H9 (cell line): ENCODE results near the gene MRPL40. TPM values are rescaled to one million over a fixed set of nuclear protein-coding genes. Genes with fewer than 3 reads are reported as not detected.

Experiments
- DNase-seq: peaks from one replicate; pipeline ENCODE4 v3.0.0-alpha.2; 2017
- H2AFZ ChIP-seq: one replicate; pipeline ENCODE4 v1.6.1; 2013; ENCODE audit warnings: mild to moderate bottlenecking, low read length, control low read depth, moderate library complexity
- H2AK5ac ChIP-seq: 2 replicates; pipeline ENCODE4 v1.6.1; 2013; ENCODE audit warnings: low read length, control low read depth, mixed read lengths; ENCODE audit not compliant: insufficient read length
- H2BK120ac ChIP-seq: one replicate; pipeline ENCODE4 v1.6.1; 2013; ENCODE audit warnings: low read depth, mild to moderate bottlenecking, low read length, control low read depth, inconsistent platforms; ENCODE audit not compliant: poor library complexity, severe bottlenecking
- H2BK12ac ChIP-seq: 2 replicates; pipeline ENCODE4 v1.6.1; 2013; ENCODE audit warnings: low read length, control low read depth, mixed read lengths, low read depth; ENCODE audit not compliant: insufficient read length
- H2BK15ac ChIP-seq: 2 replicates; pipeline ENCODE4 v1.6.1; 2013; ENCODE audit warnings: low read depth, low read length, control low read depth
- H2BK20ac ChIP-seq: one replicate; pipeline ENCODE4 v1.6.1; 2013; ENCODE audit warnings: low read depth, mild to moderate bottlenecking, low read length, control low read depth, inconsistent platforms; ENCODE audit not compliant: poor library complexity, severe bottlenecking
- H2BK5ac ChIP-seq: 2 replicates; pipeline ENCODE4 v1.6.1; 2013; ENCODE audit warnings: low read length, control low read depth, mixed read lengths; ENCODE audit not compliant: insufficient read length
- H3K14ac ChIP-seq: 2 replicates; pipeline ENCODE4 v1.6.1; 2013; ENCODE audit warnings: low read length, control low read depth; ENCODE audit not compliant: insufficient read depth
- H3K18ac ChIP-seq: 2 replicates; pipeline ENCODE4 v1.6.1; 2013; ENCODE audit warnings: low read depth, mild to moderate bottlenecking, mixed read lengths, low read length, control low read depth; ENCODE audit not compliant: insufficient read length
- H3K23ac ChIP-seq: 2 replicates; pipeline ENCODE4 v1.6.1; 2013; ENCODE audit warnings: low read length, control low read depth, mixed read lengths, low read depth; ENCODE audit not compliant: insufficient read length
- H3K23me2 ChIP-seq: 2 replicates; pipeline ENCODE4 v1.6.1; 2013; ENCODE audit warnings: low read depth, mild to moderate bottlenecking, mixed read lengths, low read length, control low read depth; ENCODE audit not compliant: insufficient read length, poor library complexity, severe bottlenecking
- H3K27ac ChIP-seq: 2 replicates; pipeline ENCODE4 v1.5.1; 2013; ENCODE audit warnings: low read length, control low read depth, mixed read lengths, low read depth; ENCODE audit not compliant: insufficient read length
- H3K27me3 ChIP-seq: 2 replicates; pipeline ENCODE4 v1.6.1; 2013; ENCODE audit warnings: low read length, control low read depth, inconsistent platforms; ENCODE audit not compliant: insufficient read depth
- H3K4ac ChIP-seq: 2 replicates; pipeline ENCODE4 v1.6.1; 2013; ENCODE audit warnings: low read depth, mild to moderate bottlenecking, control low read depth, inconsistent platforms, low read length, moderate library complexity
- H3K4me1 ChIP-seq: 2 replicates; pipeline ENCODE4 v1.6.1; 2013; ENCODE audit warnings: low read length, control low read depth, inconsistent platforms; ENCODE audit not compliant: insufficient read depth
- H3K4me2 ChIP-seq: 2 replicates; pipeline ENCODE4 v1.6.1; 2013; ENCODE audit warnings: low read length, control low read depth, mixed read lengths; ENCODE audit not compliant: insufficient read length, insufficient read depth
- H3K56ac ChIP-seq: 2 replicates; pipeline ENCODE4 v1.6.1; 2013; ENCODE audit warnings: low read depth, mild to moderate bottlenecking, mixed read lengths, low read length, control low read depth; ENCODE audit not compliant: insufficient read length
- H3K79me1 ChIP-seq: 2 replicates; pipeline ENCODE4 v1.6.1; 2013; ENCODE audit warnings: low read depth, mild to moderate bottlenecking, moderate library complexity, low read length, control low read depth, inconsistent platforms; ENCODE audit not compliant: insufficient read depth, poor library complexity, severe bottlenecking
- H3K79me2 ChIP-seq: 2 replicates; pipeline ENCODE4 v1.6.1; 2013; ENCODE audit warnings: low read length, control low read depth, inconsistent platforms; ENCODE audit not compliant: insufficient read depth
- H3K9ac ChIP-seq: 2 replicates; pipeline ENCODE4 v1.6.1; 2013; ENCODE audit warnings: low read length, control low read depth, mixed read lengths; ENCODE audit not compliant: insufficient read length; ENCODE audit errors: extremely low read depth
- H3K9me3 ChIP-seq: one replicate; pipeline ENCODE4 v1.6.1; 2013; ENCODE audit warnings: low read depth, low read length, inconsistent platforms; ENCODE audit not compliant: control insufficient read depth
- H3T11ph ChIP-seq: one replicate; pipeline ENCODE4 v1.6.1; 2013; ENCODE audit warnings: mild to moderate bottlenecking, low read length, control low read depth, inconsistent platforms
- H4K20me1 ChIP-seq: one replicate; pipeline ENCODE4 v1.6.1; 2013; ENCODE audit not compliant: control insufficient read depth, insufficient read length, insufficient read depth
- H4K5ac ChIP-seq: 2 replicates; pipeline ENCODE4 v1.6.1; 2013; ENCODE audit warnings: low read depth, mild to moderate bottlenecking, mixed read lengths, low read length, control low read depth; ENCODE audit not compliant: insufficient read length
- H4K8ac ChIP-seq: replicated peaks from 2 replicates; pipeline ENCODE4 v1.6.1; 2013; ENCODE audit warnings: low read length, control low read depth, mixed read lengths, low read depth; ENCODE audit not compliant: insufficient read length
- H4K91ac ChIP-seq: 2 replicates; pipeline ENCODE4 v1.6.1; 2013; ENCODE audit warnings: low read depth, mild to moderate bottlenecking, moderate library complexity, mixed read lengths, low read length, control low read depth; ENCODE audit not compliant: insufficient read length
- H3K27ac Mint-ChIP-seq, 3 experiments: 2 replicates in 2 of 3; 3 replicates in 1 of 3; pipeline ENCODE4 v1.8.0; 2020 to 2021; ENCODE audit warnings: mixed read lengths in 3 of 3, mild to moderate bottlenecking in 1 of 3, moderate library complexity in 1 of 3
- H3K27me3 Mint-ChIP-seq: 2 replicates; pipeline ENCODE4 v1.8.0; 2021; ENCODE audit warnings: low read depth, mild to moderate bottlenecking, moderate library complexity, mixed read lengths
- H3K36me3 Mint-ChIP-seq, 3 experiments: 2 replicates in 2 of 3; 3 replicates in 1 of 3; pipeline ENCODE4 v1.8.0; 2020 to 2021; ENCODE audit warnings: low read depth in 3 of 3, mixed read lengths in 3 of 3; ENCODE audit not compliant: insufficient read depth in 1 of 3
- H3K4me1 Mint-ChIP-seq, 2 experiments: 2 replicates each; pipeline ENCODE4 v1.8.0; 2020; ENCODE audit warnings: mixed read lengths in 2 of 2
- H3K4me3 Mint-ChIP-seq, 2 experiments: 2 replicates in 1 of 2; 3 replicates in 1 of 2; pipeline ENCODE4 v1.8.0; 2020 to 2021; ENCODE audit warnings: mild to moderate bottlenecking in 2 of 2, mixed read lengths in 2 of 2, moderate library complexity in 1 of 2
- H3K9me3 Mint-ChIP-seq, 2 experiments: 2 replicates in 1 of 2; 3 replicates in 1 of 2; pipeline ENCODE4 v1.8.0; 2020; ENCODE audit warnings: mild to moderate bottlenecking in 2 of 2, mixed read lengths in 2 of 2, moderate library complexity in 1 of 2
- WGBS: extraction: QIAGEN DNeasy Blood & Tissue Kit; methylation state at CpG from one replicate; pipeline ENCODE4 v1.1.7; 2013; ENCODE audit warnings: missing lambda C conversion rate, low lambda C conversion rate, mixed read lengths; ENCODE audit not compliant: insufficient read length; ENCODE audit errors: extremely low coverage; 5-methylcytosine and 5-hydroxymethylcytosine counted together
- total RNA-seq: library from RNA; stranded (reverse); gene quantifications from 2 replicates; pipeline ENCODE4 v1.2.1, GENCODE V29; 2021
- TF ChIP-seq, protein P1 (sequence below): fragments of 200-600 bp; sonication (generic); conservative IDR thresholded peaks from 3 replicates; pipeline ENCODE4 v1.8.0; 2021; ENCODE audit warnings: antibody characterized with exemption, mild to moderate bottlenecking

Gene MRPL40
- total RNA-seq, 1 experiment from 2014 or later: 15.2 TPM

DNA sequence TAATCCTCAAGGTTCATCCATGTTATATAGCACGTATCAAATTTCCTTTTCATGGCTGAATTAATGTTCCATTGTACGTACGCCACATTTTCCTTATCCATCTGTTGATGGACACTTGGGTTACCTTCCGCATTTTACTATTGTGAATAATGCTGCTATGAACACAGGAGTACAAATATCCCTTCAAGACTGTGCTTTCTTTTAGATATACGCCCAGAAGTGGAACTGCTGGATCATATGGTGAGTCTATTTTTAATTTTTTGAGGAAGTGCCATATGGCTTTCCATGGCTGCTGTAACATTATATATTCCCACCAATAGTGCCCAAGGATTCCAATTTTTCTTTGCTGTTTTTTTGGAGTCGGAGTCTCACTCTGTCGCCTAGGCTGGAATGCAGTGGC, 6.0 kb downstream of the MRPL40 start:
- Histone ChIP-seq H3K23ac (no peak overlapping the region), H2AFZ (no peak overlapping the region), H3K27me3 (no peaks in the 10 kb centered on the region), H3K23me2 (no peaks in the 10 kb centered on the region), H2BK20ac (no peak overlapping the region), H3K79me2 (no peaks in the 10 kb centered on the region), H3K79me1 (no peaks in the 10 kb centered on the region), H3K56ac (no peak overlapping the region), H3K18ac (no peak overlapping the region), H3K9ac (no peak overlapping the region), H4K8ac (no peak overlapping the region), H3K14ac (no peak overlapping the region), H2BK120ac (no peak overlapping the region), H4K5ac (no peak overlapping the region), H3K4ac (no peak overlapping the region), H2BK15ac (no peak overlapping the region), H2BK12ac (no peak overlapping the region), H3K9me3 (no peaks in the 10 kb centered on the region), H4K91ac (no peak overlapping the region), H2BK5ac (no peak overlapping the region), H3T11ph (no peak overlapping the region), H3K4me1 (no peaks in the 10 kb centered on the region), H4K20me1 (no peaks in the 10 kb centered on the region), H3K4me2 (no peak overlapping the region), H2AK5ac (no peak overlapping the region), H3K27ac (no peak overlapping the region)
- H3K27me3 Mint-ChIP-seq: no peaks in the 10 kb centered on the region
- no peak overlapping the region for H3K27ac Mint-ChIP-seq
- peaks cover 0 to 3% of the 10 kb centered on the region in 2 experiments; a peak in 1 of 4 replicates for H3K4me1 Mint-ChIP-seq
- WGBS: no CpG with 5 or more reads among the region's 7 CpGs
- TF ChIP-seq, protein P1, sequence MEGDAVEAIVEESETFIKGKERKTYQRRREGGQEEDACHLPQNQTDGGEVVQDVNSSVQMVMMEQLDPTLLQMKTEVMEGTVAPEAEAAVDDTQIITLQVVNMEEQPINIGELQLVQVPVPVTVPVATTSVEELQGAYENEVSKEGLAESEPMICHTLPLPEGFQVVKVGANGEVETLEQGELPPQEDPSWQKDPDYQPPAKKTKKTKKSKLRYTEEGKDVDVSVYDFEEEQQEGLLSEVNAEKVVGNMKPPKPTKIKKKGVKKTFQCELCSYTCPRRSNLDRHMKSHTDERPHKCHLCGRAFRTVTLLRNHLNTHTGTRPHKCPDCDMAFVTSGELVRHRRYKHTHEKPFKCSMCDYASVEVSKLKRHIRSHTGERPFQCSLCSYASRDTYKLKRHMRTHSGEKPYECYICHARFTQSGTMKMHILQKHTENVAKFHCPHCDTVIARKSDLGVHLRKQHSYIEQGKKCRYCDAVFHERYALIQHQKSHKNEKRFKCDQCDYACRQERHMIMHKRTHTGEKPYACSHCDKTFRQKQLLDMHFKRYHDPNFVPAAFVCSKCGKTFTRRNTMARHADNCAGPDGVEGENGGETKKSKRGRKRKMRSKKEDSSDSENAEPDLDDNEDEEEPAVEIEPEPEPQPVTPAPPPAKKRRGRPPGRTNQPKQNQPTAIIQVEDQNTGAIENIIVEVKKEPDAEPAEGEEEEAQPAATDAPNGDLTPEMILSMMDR: no peak
- no peak overlapping the region for H3K4me3 Mint-ChIP-seq
- H3K9me3 Mint-ChIP-seq: no peaks in the 10 kb centered on the region
- peaks cover 10 to 18% (median 14%) of the 10 kb centered on the region in 3 experiments; a peak in 6 of 7 replicates for H3K36me3 Mint-ChIP-seq
- DNase-seq: no peak
